Choroid plexus epithelial cell (primary cell): ENCODE measurements around the gene MMP24.
A peak's percentile ranks its signal among the peaks of the same experiment; 100 is the strongest.

Experiments used
- DNase-seq: peaks from one replicate; pipeline ENCODE4 v3.0.0-alpha.2; 2010; ENCODE audit warnings: low read depth
- H3K4me3 ChIP-seq: 2 replicates; pipeline ENCODE4 v1.5.1; 2011; ENCODE audit warnings: low read depth, mild to moderate bottlenecking, control low read depth, low read length, moderate library complexity
- CTCF ChIP-seq: conservative IDR thresholded peaks from 2 replicates; pipeline ENCODE4 v1.5.1; 2011; ENCODE audit warnings: low read depth, mild to moderate bottlenecking, control low read depth, inconsistent platforms, low read length, moderate library complexity

Gene MMP24

GRCh38 chr20:35318502-35319157 lies 92.1 kb downstream of the MMP24 start:
- no peak overlapping the region for H3K4me3 ChIP-seq
- TF ChIP-seq CTCF: no peak
- DNase-seq: peak; percentile 88

- peak; percentile 62 for DNase-seq
- H3K4me3 ChIP-seq: no peak overlapping the region
- TF ChIP-seq CTCF: no peak
Observed at GRCh38 chr20:35319192-35319870, 92.8 kb downstream of the MMP24 start.

- no peak for TF ChIP-seq CTCF
- H3K4me3 ChIP-seq: no peak overlapping the region
- DNase-seq: peak; percentile 76
Observed at GRCh38 chr20:35319871-35320197, 93.3 kb downstream of the MMP24 start.

GRCh38 chr20:35320396-35321126 lies 94.1 kb downstream of the MMP24 start:
- no peak overlapping the region for H3K4me3 ChIP-seq
- no peak for TF ChIP-seq CTCF

GRCh38 chr20:35325401-35325800 lies 98.9 kb downstream of the MMP24 start:
- no peak for DNase-seq
- H3K4me3 ChIP-seq: no peak overlapping the region
- no peak for TF ChIP-seq CTCF

More at GRCh38 chr20:35320396-35321126, 94.1 kb downstream of the MMP24 start:
- peak; percentile 67 for DNase-seq

- DNase-seq: no peak
- no peak for TF ChIP-seq CTCF
- no peak overlapping the region for H3K4me3 ChIP-seq
Observed at GRCh38 chr20:35326021-35326739, 99.7 kb downstream of the MMP24 start.
